Immature natural killer cell (primary cell): ENCODE data around the gene ROBO1. TPM values are rescaled to one million over a fixed set of nuclear protein-coding genes. Genes with fewer than 3 reads are reported as not detected.

ENCODE experiments used
- DNase-seq, 3 donors: peaks; one replicate each; pipeline ENCODE4 v3.0.0; 2022; ENCODE audit warnings: mixed read lengths in 1 of 3
- H3K27ac Mint-ChIP-seq, 6 donors: one replicate each; pipeline ENCODE4 v1.8.0; 2020; ENCODE audit warnings: mixed read lengths in 6 of 6, mild to moderate bottlenecking in 5 of 6, inconsistent platforms in 4 of 6, moderate library complexity in 3 of 6
- H3K27me3 Mint-ChIP-seq, 3 donors: one replicate each; pipeline ENCODE4 v1.8.0; 2020 to 2021; ENCODE audit warnings: low read depth in 3 of 3, mild to moderate bottlenecking in 3 of 3, mixed read lengths in 3 of 3, moderate library complexity in 3 of 3, inconsistent platforms in 1 of 3
- H3K36me3 Mint-ChIP-seq, 3 donors: one replicate each; pipeline ENCODE4 v1.8.0; 2020; ENCODE audit warnings: mixed read lengths in 3 of 3, inconsistent platforms in 2 of 3, mild to moderate bottlenecking in 2 of 3
- H3K4me1 Mint-ChIP-seq, 2 donors: one replicate each; pipeline ENCODE4 v1.8.0; 2020; ENCODE audit warnings: inconsistent platforms in 2 of 2, mild to moderate bottlenecking in 2 of 2, mixed read lengths in 2 of 2, moderate library complexity in 1 of 2
- H3K4me3 Mint-ChIP-seq, 5 donors: one replicate each; pipeline ENCODE4 v1.8.0; 2020; ENCODE audit warnings: mild to moderate bottlenecking in 5 of 5, mixed read lengths in 5 of 5, inconsistent platforms in 3 of 5, moderate library complexity in 3 of 5
- H3K9me3 Mint-ChIP-seq, 6 donors: one replicate each; pipeline ENCODE4 v1.8.0; 2020; ENCODE audit warnings: mild to moderate bottlenecking in 6 of 6, mixed read lengths in 6 of 6, inconsistent platforms in 4 of 6, moderate library complexity in 3 of 6
- polyA plus RNA-seq, 3 donors: library from polyadenylated mRNA; unstranded; fragments of 300-500 nt; fragmentation: Illumina TruSeq; gene quantifications; one replicate each; pipeline ENCODE4 v1.2.3, GENCODE V29; 2021

The ROBO1 gene
- polyA plus RNA-seq, 3 donors from 2014 or later, result 0.63 TPM; not detected in 2

DNA sequence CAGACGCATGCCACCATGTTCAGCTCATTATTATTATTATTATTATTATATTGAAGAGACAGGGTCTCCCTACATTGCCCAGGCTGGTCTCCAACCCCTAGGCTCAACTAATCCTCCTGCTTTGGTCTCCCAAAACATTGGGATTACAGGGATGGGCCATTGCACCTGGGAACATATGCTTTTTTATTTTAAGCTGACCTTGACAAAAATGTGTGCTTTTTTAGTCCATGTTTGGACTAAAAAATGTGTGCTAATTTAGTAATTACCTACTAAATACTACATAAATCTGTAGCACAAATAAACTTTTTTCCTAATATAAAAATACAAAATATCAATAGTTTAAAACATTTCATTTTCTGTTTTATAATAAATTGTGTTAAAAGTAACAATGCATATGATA lies 693.2 kb downstream of the ROBO1 start:
- no peaks in the 10 kb centered on the region for H3K4me1 Mint-ChIP-seq

DNA sequence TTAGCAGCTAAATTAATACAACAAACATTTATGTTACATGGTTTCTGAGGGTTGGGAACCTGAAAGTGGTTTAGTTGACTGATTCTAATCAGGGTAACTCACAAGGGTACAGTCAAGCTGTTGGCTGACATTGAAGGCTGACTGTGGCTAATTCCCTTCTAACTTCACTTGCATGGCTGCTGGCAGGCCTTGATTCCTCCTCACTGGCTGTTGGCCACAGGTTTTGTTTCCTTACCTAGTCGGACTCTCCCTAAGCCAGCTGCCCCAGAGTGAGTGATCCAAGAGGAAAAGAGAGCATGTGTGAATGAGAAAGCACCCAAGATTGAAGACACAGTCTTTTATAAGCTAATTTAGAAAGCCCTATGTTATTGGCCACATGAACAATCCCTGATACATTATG lies 700.1 kb downstream of the ROBO1 start:
- DNase-seq, result no peak
- H3K36me3 Mint-ChIP-seq, result no peaks in the 10 kb centered on the region
- peaks cover 9 to 49% (median 17%) of the 10 kb centered on the region in 6 donors for H3K9me3 Mint-ChIP-seq
- no peak overlapping the region for H3K27ac Mint-ChIP-seq
- no peak overlapping the region for H3K4me3 Mint-ChIP-seq
- H3K4me1 Mint-ChIP-seq, result no peaks in the 10 kb centered on the region
- peaks cover 0 to 2% (median 0%) of the 10 kb centered on the region in 3 donors for H3K27me3 Mint-ChIP-seq

More for the DNA sequence above, 693.2 kb downstream of the ROBO1 start:
- DNase-seq, result no peak
- no peak overlapping the region for H3K27ac Mint-ChIP-seq
- no peaks in the 10 kb centered on the region for H3K36me3 Mint-ChIP-seq
- peaks cover 0 to 28% (median 7%) of the 10 kb centered on the region in 6 donors for H3K9me3 Mint-ChIP-seq
- H3K27me3 Mint-ChIP-seq, result no peaks in the 10 kb centered on the region
- H3K4me3 Mint-ChIP-seq, result no peak overlapping the region

GRCh38 chr3:79066481-79066880 lies 701.3 kb downstream of the ROBO1 start:
- H3K4me3 Mint-ChIP-seq, result no peak overlapping the region
- peaks cover 0 to 2% (median 0%) of the 10 kb centered on the region in 3 donors for H3K27me3 Mint-ChIP-seq
- no peak overlapping the region for H3K27ac Mint-ChIP-seq
- peaks cover 9 to 52% (median 27%) of the 10 kb centered on the region in 6 donors for H3K9me3 Mint-ChIP-seq
- H3K4me1 Mint-ChIP-seq, result no peaks in the 10 kb centered on the region
- no peaks in the 10 kb centered on the region for H3K36me3 Mint-ChIP-seq
- no peak for DNase-seq

- Mint-ChIP-seq H3K36me3 (no peaks in the 10 kb centered on the region), H3K4me1 (no peaks in the 10 kb centered on the region), H3K4me3 (no peak overlapping the region), H3K9me3 (peaks cover 16 to 60% (median 34%) of the 10 kb centered on the region in 6 donors), H3K27me3 (peaks cover 0 to 4% (median 0%) of the 10 kb centered on the region in 3 donors), H3K27ac (no peak overlapping the region)
- DNase-seq, result no peak
Observed at GRCh38 chr3:79063624-79064023, 704.2 kb downstream of the ROBO1 start.

DNA sequence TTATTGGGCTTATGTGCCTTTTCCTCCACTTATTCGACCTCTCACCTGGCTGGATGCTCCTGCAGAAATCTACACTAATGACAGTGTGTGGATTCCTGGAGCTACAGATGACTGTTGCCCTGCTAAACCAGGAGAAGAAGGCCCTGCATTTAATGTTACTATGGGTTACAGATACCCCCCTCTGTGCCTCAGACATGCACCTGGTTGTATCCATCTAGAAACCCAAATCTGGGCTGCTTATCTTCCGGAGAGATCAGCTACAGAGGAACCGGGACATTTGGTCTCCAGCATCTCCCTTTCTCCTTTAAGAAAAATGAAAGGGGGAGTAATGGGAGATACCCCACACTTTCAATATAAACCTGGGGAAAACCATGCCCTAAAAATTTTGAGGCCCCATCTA lies 710.0 kb downstream of the ROBO1 start:
- H3K27ac Mint-ChIP-seq, result no peak overlapping the region

GRCh38 chr3:79056498-79056897 lies 711.3 kb downstream of the ROBO1 start:
- Mint-ChIP-seq H3K36me3 (peaks cover 0 to 8% (median 0%) of the 10 kb centered on the region in 3 donors), H3K9me3 (peaks cover 18 to 86% (median 51%) of the 10 kb centered on the region in 6 donors)

More for the DNA sequence above, 710.0 kb downstream of the ROBO1 start:
- Mint-ChIP-seq H3K27me3 (peaks cover 0 to 4% (median 2%) of the 10 kb centered on the region in 3 donors), H3K4me3 (no peak overlapping the region), H3K36me3 (peaks cover 0 to 8% (median 0%) of the 10 kb centered on the region in 3 donors), H3K9me3 (peaks cover 14 to 87% (median 50%) of the 10 kb centered on the region in 6 donors), H3K4me1 (no peaks in the 10 kb centered on the region)
- no peak for DNase-seq

GRCh38 chr3:79052054-79052681 lies 715.6 kb downstream of the ROBO1 start:
- Mint-ChIP-seq H3K4me3 (no peak overlapping the region), H3K36me3 (peaks cover 0 to 5% (median 0%) of the 10 kb centered on the region in 3 donors), H3K27ac (no peak overlapping the region), H3K27me3 (peaks cover 0 to 2% (median 0%) of the 10 kb centered on the region in 3 donors), H3K9me3 (peaks cover 15 to 89% (median 63%) of the 10 kb centered on the region in 6 donors), H3K4me1 (no peaks in the 10 kb centered on the region)
- no peak for DNase-seq

More at GRCh38 chr3:79056498-79056897, 711.3 kb downstream of the ROBO1 start:
- Mint-ChIP-seq H3K27ac (no peak overlapping the region), H3K4me1 (no peaks in the 10 kb centered on the region), H3K4me3 (no peak overlapping the region), H3K27me3 (peaks cover 0 to 4% (median 2%) of the 10 kb centered on the region in 3 donors)
- DNase-seq, result no peak

- Mint-ChIP-seq H3K4me3 (no peak overlapping the region), H3K27me3 (no peaks in the 10 kb centered on the region), H3K9me3 (peaks cover 10 to 79% (median 46%) of the 10 kb centered on the region in 6 donors), H3K4me1 (no peaks in the 10 kb centered on the region), H3K36me3 (no peaks in the 10 kb centered on the region), H3K27ac (no peak overlapping the region)
- DNase-seq, result no peak
Observed at GRCh38 chr3:79047581-79047980, 720.2 kb downstream of the ROBO1 start.

- Mint-ChIP-seq H3K4me1 (no peaks in the 10 kb centered on the region), H3K27ac (no peak overlapping the region), H3K9me3 (peaks cover 8 to 54% (median 20%) of the 10 kb centered on the region in 6 donors), H3K36me3 (no peaks in the 10 kb centered on the region), H3K27me3 (peaks cover 0 to 2% (median 0%) of the 10 kb centered on the region in 3 donors), H3K4me3 (no peak overlapping the region)
- no peak for DNase-seq
Observed at GRCh38 chr3:79041621-79042020, 726.2 kb downstream of the ROBO1 start.

DNA sequence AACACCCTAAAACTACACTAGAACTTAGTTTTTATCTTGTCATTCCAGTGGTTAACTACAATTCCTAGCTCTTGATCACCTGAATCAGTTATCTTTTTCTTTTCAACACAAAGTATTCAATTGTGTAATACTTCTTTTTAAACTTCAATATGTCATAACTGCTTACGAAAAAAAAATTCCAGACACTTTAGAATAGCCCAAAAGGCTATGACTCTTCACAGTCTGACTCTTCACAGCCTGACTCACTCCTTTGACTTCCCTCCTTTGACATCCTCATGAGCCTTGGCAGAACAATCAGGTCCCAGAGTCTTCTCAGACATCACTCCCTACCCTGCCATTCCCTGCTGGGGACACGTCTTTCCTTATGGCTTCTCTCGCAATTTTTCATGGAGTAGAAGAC lies 727.1 kb downstream of the ROBO1 start:
- Mint-ChIP-seq H3K4me3 (no peak overlapping the region), H3K9me3 (peaks cover 7 to 49% (median 20%) of the 10 kb centered on the region in 6 donors), H3K36me3 (no peaks in the 10 kb centered on the region), H3K4me1 (no peaks in the 10 kb centered on the region), H3K27me3 (peaks cover 0 to 2% (median 0%) of the 10 kb centered on the region in 3 donors), H3K27ac (no peak overlapping the region)
- DNase-seq, result no peak

DNA sequence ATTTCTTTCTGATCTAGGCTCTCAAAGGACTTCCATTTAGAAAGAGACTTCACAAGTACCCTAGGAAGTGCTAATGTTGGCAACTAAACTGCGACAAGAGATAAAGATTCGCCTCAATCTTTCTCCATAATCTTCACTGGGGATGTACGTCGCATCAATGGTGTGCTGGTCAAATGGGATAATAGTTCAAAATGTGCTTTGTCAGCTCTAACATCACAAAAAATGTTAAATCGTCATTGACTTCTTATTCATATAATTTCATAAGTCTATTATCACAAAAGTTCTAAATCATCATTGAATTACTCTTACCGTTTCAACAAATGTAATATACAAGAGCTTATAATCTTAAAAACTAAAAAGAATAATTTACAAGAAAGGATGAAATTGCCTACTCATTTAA lies 727.7 kb downstream of the ROBO1 start:
- DNase-seq, result no peak
- Mint-ChIP-seq H3K9me3 (peaks cover 7 to 51% (median 20%) of the 10 kb centered on the region in 6 donors), H3K27ac (no peak overlapping the region), H3K36me3 (no peaks in the 10 kb centered on the region), H3K4me3 (no peak overlapping the region), H3K27me3 (peaks cover 0 to 2% (median 0%) of the 10 kb centered on the region in 3 donors), H3K4me1 (no peaks in the 10 kb centered on the region)

DNA sequence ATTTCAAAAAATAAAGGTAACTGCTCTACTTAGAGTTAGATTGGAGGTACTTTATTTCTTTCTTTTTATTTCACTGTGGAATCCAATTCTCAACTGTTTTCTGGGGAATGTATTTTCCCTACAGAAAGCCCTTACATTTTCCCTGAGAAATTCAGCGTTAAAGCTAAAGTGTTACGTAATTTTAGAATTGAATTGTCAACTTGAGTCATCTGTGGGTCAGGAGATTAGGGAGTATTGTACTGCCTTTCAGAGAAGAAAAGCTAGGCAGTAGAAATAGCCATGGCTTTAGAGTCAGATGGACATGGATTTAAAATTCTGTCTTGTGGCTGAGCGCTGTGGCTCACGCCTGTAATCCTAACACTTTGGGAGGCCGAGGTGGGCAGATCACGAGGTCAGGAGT lies 728.6 kb downstream of the ROBO1 start:
- Mint-ChIP-seq H3K36me3 (no peaks in the 10 kb centered on the region), H3K4me1 (no peaks in the 10 kb centered on the region), H3K9me3 (peaks cover 7 to 46% (median 18%) of the 10 kb centered on the region in 6 donors), H3K27me3 (peaks cover 0 to 2% (median 0%) of the 10 kb centered on the region in 3 donors), H3K27ac (no peak overlapping the region), H3K4me3 (no peak overlapping the region)
- no peak for DNase-seq

DNA sequence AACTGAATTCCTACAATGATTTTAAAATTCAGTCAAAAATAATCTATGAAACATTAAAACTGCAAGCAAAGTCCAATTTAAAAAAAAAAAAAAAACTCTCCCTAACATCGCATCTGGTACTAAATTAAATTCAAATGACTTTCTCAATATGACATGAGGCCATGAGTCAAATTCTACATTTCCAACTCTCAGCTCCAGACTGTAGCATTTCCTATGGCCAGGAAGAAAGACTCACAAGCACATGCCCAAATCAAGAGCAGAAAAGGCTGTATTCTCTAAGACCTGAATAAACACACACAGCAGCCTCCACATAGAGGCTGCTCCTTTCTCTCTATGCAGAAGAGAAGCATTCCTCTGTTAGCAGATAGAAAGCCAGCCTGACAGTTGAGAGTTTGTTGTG lies 729.2 kb downstream of the ROBO1 start:
- Mint-ChIP-seq H3K4me3 (no peak overlapping the region), H3K4me1 (no peaks in the 10 kb centered on the region), H3K36me3 (no peaks in the 10 kb centered on the region), H3K27me3 (peaks cover 0 to 2% (median 0%) of the 10 kb centered on the region in 3 donors), H3K9me3 (peaks cover 7 to 43% (median 16%) of the 10 kb centered on the region in 6 donors), H3K27ac (no peak overlapping the region)
- no peak for DNase-seq

DNA sequence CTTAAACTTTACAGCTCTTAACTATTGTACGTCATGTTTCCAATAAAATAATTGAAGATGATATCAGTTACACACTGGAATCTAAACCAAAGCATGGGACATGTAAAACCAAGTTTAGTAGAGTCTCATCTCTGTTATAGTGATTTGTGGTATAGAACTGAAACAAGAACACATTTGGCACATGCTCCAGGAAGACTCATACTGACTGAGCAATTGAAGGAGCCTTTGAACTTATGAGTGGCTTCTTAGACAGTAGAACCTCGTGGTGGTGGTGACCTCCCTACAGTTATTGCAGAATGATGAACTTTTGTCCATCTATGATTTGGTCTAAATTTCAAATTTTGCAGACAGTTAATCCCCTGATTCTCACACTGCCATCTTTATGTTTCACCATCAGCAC lies 729.7 kb downstream of the ROBO1 start:
- Mint-ChIP-seq H3K4me3 (no peak overlapping the region), H3K27ac (no peak overlapping the region), H3K36me3 (no peaks in the 10 kb centered on the region), H3K4me1 (no peaks in the 10 kb centered on the region), H3K9me3 (peaks cover 7 to 40% (median 15%) of the 10 kb centered on the region in 6 donors), H3K27me3 (peaks cover 0 to 2% (median 0%) of the 10 kb centered on the region in 3 donors)
- DNase-seq, result no peak
